GM23338 (cell line): ENCODE results near the gene MAST2. TPM values are rescaled to one million over a fixed set of nuclear protein-coding genes. Genes with fewer than 3 reads are reported as not detected.

Source experiments
- ATAC-seq: fragments of 200-7000 bp; cut with Tn5 transposase; 3 replicates; pipeline ENCODE4 v1.9.1; 2020
- DNase-seq: peaks from one replicate; pipeline ENCODE4 v3.0.0-alpha.2; 2015; ENCODE audit warnings: low spot score
- H2AFZ ChIP-seq: fragments of 200-600 bp; sonication (generic); 2 replicates; pipeline ENCODE4 v1.8.0; 2016; ENCODE audit warnings: antibody characterized with exemption, mild to moderate bottlenecking, moderate library complexity
- H3F3A ChIP-seq: fragments of 200-600 bp; sonication (generic); replicated peaks from 2 replicates; pipeline ENCODE4 v1.8.0; 2017; ENCODE audit warnings: antibody characterized with exemption, mixed run types, low read depth
- H3K27ac ChIP-seq: fragments of 200-600 bp; sonication (generic); 2 replicates; pipeline ENCODE4 v1.6.1; 2016; ENCODE audit warnings: low read depth
- H3K27me3 ChIP-seq: fragments of 200-600 bp; sonication (generic); 2 replicates; pipeline ENCODE4 v1.8.0; 2016; ENCODE audit warnings: mild to moderate bottlenecking, mixed run types, moderate library complexity; ENCODE audit not compliant: insufficient read depth
- H3K36me3 ChIP-seq: fragments of 200-600 bp; sonication (generic); 2 replicates; pipeline ENCODE4 v1.8.0; 2016; ENCODE audit warnings: mild to moderate bottlenecking; ENCODE audit not compliant: insufficient read depth
- H3K4me1 ChIP-seq: fragments of 200-600 bp; sonication (generic); 2 replicates; pipeline ENCODE4 v1.8.0; 2016; ENCODE audit warnings: mild to moderate bottlenecking, moderate library complexity; ENCODE audit not compliant: insufficient read depth
- H3K4me2 ChIP-seq: fragments of 200-600 bp; sonication (generic); 2 replicates; pipeline ENCODE4 v1.7.1; 2017; ENCODE audit warnings: mixed run types
- H3K4me3 ChIP-seq: fragments of 200-600 bp; sonication (generic); 2 replicates; pipeline ENCODE4 v1.6.1; 2016; ENCODE audit warnings: mixed run types
- H3K79me2 ChIP-seq: fragments of 200-600 bp; sonication (generic); replicated peaks from 2 replicates; pipeline ENCODE4 v1.8.0; 2017; ENCODE audit warnings: mild to moderate bottlenecking; ENCODE audit not compliant: insufficient read depth
- H3K9me2 ChIP-seq: fragments of 200-600 bp; sonication (generic); 2 replicates; pipeline ENCODE4 v1.8.0; 2017; ENCODE audit not compliant: insufficient read depth
- H4K20me1 ChIP-seq: fragments of 200-600 bp; sonication (generic); replicated peaks from 2 replicates; pipeline ENCODE4 v1.8.0; 2017; ENCODE audit warnings: mild to moderate bottlenecking; ENCODE audit not compliant: insufficient read depth
- H3K27ac Mint-ChIP-seq: 2 replicates; pipeline ENCODE4 v1.8.0; 2020; ENCODE audit warnings: inconsistent platforms, mild to moderate bottlenecking, moderate library complexity, mixed read lengths
- H3K27me3 Mint-ChIP-seq: 3 replicates; pipeline ENCODE4 v1.8.0; 2022; ENCODE audit warnings: low read depth, mild to moderate bottlenecking, moderate library complexity, mixed read lengths, inconsistent platforms; ENCODE audit not compliant: insufficient read depth, poor library complexity
- H3K36me3 Mint-ChIP-seq: 3 replicates; pipeline ENCODE4 v1.8.0; 2021; ENCODE audit warnings: low read depth, mild to moderate bottlenecking, inconsistent platforms, moderate library complexity, mixed read lengths
- H3K4me1 Mint-ChIP-seq: 3 replicates; pipeline ENCODE4 v1.8.0; 2020; ENCODE audit warnings: mild to moderate bottlenecking, inconsistent platforms, mixed read lengths
- H3K4me3 Mint-ChIP-seq: 3 replicates; pipeline ENCODE4 v1.8.0; 2021; ENCODE audit warnings: moderate library complexity, mild to moderate bottlenecking, inconsistent platforms, mixed read lengths
- H3K9me3 Mint-ChIP-seq: 3 replicates; pipeline ENCODE4 v1.8.0; 2020; ENCODE audit warnings: moderate library complexity, mild to moderate bottlenecking, inconsistent platforms, mixed read lengths
- CREB1 ChIP-seq: fragments of 250-450 bp; sonication (Bioruptor Pico); IDR thresholded peaks from 2 replicates; pipeline ENCODE4 v1.5.0; 2020; ENCODE audit warnings: low read depth, mild to moderate bottlenecking, moderate library complexity
- EZH2 ChIP-seq: fragments of 200-600 bp; sonication (generic); IDR thresholded peaks from one replicate; pipeline ENCODE4 v1.8.0; 2017; ENCODE audit warnings: antibody characterized with exemption, mild to moderate bottlenecking, low read depth; ENCODE audit not compliant: unreplicated experiment
- EZH2phosphoT487 ChIP-seq: fragments of 200-600 bp; sonication (generic); IDR thresholded peaks from one replicate; pipeline ENCODE4 v1.8.1; 2018; ENCODE audit warnings: antibody characterized with exemption; ENCODE audit not compliant: unreplicated experiment
- JUNB ChIP-seq: IDR thresholded peaks from one replicate; pipeline ENCODE4 v1.6.1; 2016; ENCODE audit warnings: antibody characterized with exemption; ENCODE audit not compliant: unreplicated experiment
- NANOG ChIP-seq: IDR thresholded peaks from 2 replicates; pipeline ENCODE4 v1.6.1; 2016; ENCODE audit warnings: antibody characterized with exemption, borderline replicate concordance
- POLR2AphosphoS5 ChIP-seq: IDR thresholded peaks from 2 replicates; pipeline ENCODE4 v1.6.1; 2016; ENCODE audit warnings: antibody characterized with exemption, low read depth
- STAT1 ChIP-seq: IDR thresholded peaks from one replicate; pipeline ENCODE4 v1.6.1; 2016; ENCODE audit warnings: antibody characterized with exemption; ENCODE audit not compliant: unreplicated experiment
- ZNF114 ChIP-seq: fragments of 250-450 bp; sonication (Bioruptor Pico); IDR thresholded peaks from 2 replicates; pipeline ENCODE4 v1.5.0; 2020; ENCODE audit warnings: mild to moderate bottlenecking, moderate library complexity
- ZNF331 ChIP-seq: fragments of 250-450 bp; sonication (Bioruptor Pico); IDR thresholded peaks from 2 replicates; pipeline ENCODE4 v1.5.0; 2020; ENCODE audit warnings: low read depth, mild to moderate bottlenecking, moderate library complexity
- polyA plus RNA-seq: library from polyadenylated mRNA; unstranded; fragments of >200 nt; fragmentation: Nextera tagmentation; extraction: Ambion mirVana; gene quantifications from 2 replicates; pipeline ENCODE4 v1.2.1, GENCODE V29; 2016
- total RNA-seq: library from RNA; depleted of rRNA; stranded (reverse); fragments of >200 nt; shearing (Covaris generic); gene quantifications from 2 replicates; pipeline ENCODE4 v1.2.3, GENCODE V29; 2014
- TF ChIP-seq, protein P1 (sequence below): IDR thresholded peaks from one replicate; pipeline ENCODE4 v1.6.1; 2018; ENCODE audit warnings: antibody characterized with exemption; ENCODE audit not compliant: unreplicated experiment
- TF ChIP-seq, protein P2 (sequence below), 2 experiments: fragments of 200-600 bp in 1 of 2; sonication (generic) in 1 of 2; conservative IDR thresholded peaks; 2 replicates each; pipeline versions ENCODE4 v1.5.1 to v1.6.1; 2016 to 2017; ENCODE audit warnings: antibody characterized with exemption in 2 of 2, low read depth in 2 of 2, mild to moderate bottlenecking in 2 of 2, moderate library complexity in 1 of 2

MAST2 gene
- total and polyA plus RNA-seq, 2 experiments from 2014 or later, result 11.5 to 57.7 TPM

DNA sequence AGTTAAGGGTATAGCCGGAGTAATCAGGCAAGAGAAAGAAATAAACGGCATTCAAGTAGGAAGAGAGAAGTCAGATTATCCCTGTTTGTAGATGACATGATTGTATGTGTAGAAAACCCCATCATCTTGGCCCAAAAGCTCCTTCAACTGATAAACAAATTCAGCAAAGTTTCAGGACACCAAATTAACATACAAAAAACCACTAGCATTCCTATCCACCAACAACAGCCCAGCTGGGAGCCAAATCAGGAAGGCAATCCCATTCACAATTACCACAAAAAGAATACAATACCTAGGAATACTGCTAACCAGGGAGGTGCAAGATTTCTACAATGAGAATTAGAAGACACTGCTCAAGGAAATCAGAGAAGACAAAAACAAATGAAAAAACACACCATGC is 45.3 kb downstream of the MAST2 start (continued):
- TF ChIP-seq, protein P1, sequence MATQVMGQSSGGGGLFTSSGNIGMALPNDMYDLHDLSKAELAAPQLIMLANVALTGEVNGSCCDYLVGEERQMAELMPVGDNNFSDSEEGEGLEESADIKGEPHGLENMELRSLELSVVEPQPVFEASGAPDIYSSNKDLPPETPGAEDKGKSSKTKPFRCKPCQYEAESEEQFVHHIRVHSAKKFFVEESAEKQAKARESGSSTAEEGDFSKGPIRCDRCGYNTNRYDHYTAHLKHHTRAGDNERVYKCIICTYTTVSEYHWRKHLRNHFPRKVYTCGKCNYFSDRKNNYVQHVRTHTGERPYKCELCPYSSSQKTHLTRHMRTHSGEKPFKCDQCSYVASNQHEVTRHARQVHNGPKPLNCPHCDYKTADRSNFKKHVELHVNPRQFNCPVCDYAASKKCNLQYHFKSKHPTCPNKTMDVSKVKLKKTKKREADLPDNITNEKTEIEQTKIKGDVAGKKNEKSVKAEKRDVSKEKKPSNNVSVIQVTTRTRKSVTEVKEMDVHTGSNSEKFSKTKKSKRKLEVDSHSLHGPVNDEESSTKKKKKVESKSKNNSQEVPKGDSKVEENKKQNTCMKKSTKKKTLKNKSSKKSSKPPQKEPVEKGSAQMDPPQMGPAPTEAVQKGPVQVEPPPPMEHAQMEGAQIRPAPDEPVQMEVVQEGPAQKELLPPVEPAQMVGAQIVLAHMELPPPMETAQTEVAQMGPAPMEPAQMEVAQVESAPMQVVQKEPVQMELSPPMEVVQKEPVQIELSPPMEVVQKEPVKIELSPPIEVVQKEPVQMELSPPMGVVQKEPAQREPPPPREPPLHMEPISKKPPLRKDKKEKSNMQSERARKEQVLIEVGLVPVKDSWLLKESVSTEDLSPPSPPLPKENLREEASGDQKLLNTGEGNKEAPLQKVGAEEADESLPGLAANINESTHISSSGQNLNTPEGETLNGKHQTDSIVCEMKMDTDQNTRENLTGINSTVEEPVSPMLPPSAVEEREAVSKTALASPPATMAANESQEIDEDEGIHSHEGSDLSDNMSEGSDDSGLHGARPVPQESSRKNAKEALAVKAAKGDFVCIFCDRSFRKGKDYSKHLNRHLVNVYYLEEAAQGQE, result no peak
- no peak for TF ChIP-seq POLR2AphosphoS5
- TF ChIP-seq ZNF114 (CRISPR knock-in tag), result no peak
- TF ChIP-seq NANOG, result no peak

DNA sequence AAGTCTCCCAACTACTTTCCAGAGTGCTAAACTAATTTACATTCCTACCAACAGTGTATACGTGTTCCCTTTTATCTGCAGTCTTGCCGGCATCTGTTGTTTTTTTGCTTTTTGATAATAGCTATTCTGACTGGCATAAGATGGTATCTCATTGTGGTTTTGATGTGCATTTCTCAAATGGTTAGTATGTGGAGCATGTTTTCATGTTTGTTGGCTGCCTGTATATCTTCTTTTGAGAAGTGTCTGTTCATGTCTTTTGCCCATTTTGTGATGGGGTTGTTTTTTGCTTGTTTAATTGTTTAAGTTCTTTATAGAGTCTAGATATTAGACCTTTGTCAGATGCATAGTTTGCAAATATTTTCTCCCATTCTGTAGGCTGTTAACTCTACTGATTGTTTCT is 46.6 kb downstream of the MAST2 start:
- ATAC-seq (no peak), DNase-seq (no peak)
- peaks cover 23% of the 10 kb centered on the region for H3K36me3 Mint-ChIP-seq
- H3K4me2 ChIP-seq, result no peak overlapping the region
- peaks cover 15% of the 10 kb centered on the region; the same call in 2 of the 3 replicates for H3K9me3 Mint-ChIP-seq
- no peaks in the 10 kb centered on the region for H3K9me2 ChIP-seq
- H3K79me2 ChIP-seq, result peaks cover 69% of the 10 kb centered on the region
- peaks cover 4% of the 10 kb centered on the region; the same call in 1 of the 2 replicates for H4K20me1 ChIP-seq
- H3K27ac ChIP-seq, result no peak overlapping the region
- TF ChIP-seq POLR2AphosphoS5, result no peak
- TF ChIP-seq ZNF114 (CRISPR knock-in tag), result no peak
- TF ChIP-seq EZH2phosphoT487, result no peak
- TF ChIP-seq NANOG, result no peak
- TF ChIP-seq JUNB, result no peak
- no peak for TF ChIP-seq ZNF331 (CRISPR knock-in tag)
- TF ChIP-seq STAT1, result no peak
- no peak for TF ChIP-seq CREB1 (CRISPR knock-in tag)
- H3K27me3 Mint-ChIP-seq, result peaks cover 3% of the 10 kb centered on the region
- no peaks in the 10 kb centered on the region for H3K36me3 ChIP-seq
- H3K4me1 Mint-ChIP-seq, result peaks cover 20% of the 10 kb centered on the region
- no peak overlapping the region for H2AFZ ChIP-seq
- no peak overlapping the region for H3K4me3 ChIP-seq
- peaks cover 4% of the 10 kb centered on the region for H3K4me1 ChIP-seq
- H3K27me3 ChIP-seq, result no peaks in the 10 kb centered on the region
- no peak overlapping the region for H3K27ac Mint-ChIP-seq
- H3K4me3 Mint-ChIP-seq, result no peak overlapping the region
- H3F3A ChIP-seq, result no peaks in the 10 kb centered on the region

DNA sequence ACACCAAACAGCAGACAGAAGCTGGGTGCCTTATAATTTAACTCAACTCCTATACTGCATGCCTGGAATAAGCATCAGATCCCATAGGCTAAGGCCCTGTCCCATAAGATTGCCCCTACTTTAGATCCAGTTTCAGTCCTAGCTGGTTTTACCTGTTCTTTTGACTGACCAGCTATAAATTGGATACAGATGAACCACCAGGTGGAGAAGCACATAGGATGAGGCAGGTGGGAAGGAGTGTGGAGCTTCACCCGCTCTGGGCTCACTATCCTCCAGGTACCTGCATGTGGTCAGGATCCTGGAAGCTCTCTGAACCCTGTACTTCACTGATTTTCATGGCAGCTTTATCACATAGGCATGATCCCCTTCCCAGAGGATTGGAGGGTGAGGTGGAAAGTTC is 51.3 kb downstream of the MAST2 start:
- Mint-ChIP-seq H3K27ac (0 out of 2 replicates have a peak overlapping the region, but pooled peaks have one; percentile 45), H3K36me3 (peaks cover 12% of the 10 kb centered on the region), H3K27me3 (peaks cover 2% of the 10 kb centered on the region), H3K4me1 (peaks cover 5% of the 10 kb centered on the region), H3K4me3 (no peak overlapping the region), H3K9me3 (peaks cover 13% of the 10 kb centered on the region; the same call in 2 of the 3 replicates)
- H3K79me2 ChIP-seq, result peaks cover 88% of the 10 kb centered on the region
- no peak overlapping the region for H2AFZ ChIP-seq
- no peak overlapping the region for H3K4me3 ChIP-seq
- no peaks in the 10 kb centered on the region for H3F3A ChIP-seq
- H3K27ac ChIP-seq, result no peak overlapping the region
- peaks cover 4% of the 10 kb centered on the region for H4K20me1 ChIP-seq
- TF ChIP-seq EZH2, result no peak
- TF ChIP-seq, protein P2, sequence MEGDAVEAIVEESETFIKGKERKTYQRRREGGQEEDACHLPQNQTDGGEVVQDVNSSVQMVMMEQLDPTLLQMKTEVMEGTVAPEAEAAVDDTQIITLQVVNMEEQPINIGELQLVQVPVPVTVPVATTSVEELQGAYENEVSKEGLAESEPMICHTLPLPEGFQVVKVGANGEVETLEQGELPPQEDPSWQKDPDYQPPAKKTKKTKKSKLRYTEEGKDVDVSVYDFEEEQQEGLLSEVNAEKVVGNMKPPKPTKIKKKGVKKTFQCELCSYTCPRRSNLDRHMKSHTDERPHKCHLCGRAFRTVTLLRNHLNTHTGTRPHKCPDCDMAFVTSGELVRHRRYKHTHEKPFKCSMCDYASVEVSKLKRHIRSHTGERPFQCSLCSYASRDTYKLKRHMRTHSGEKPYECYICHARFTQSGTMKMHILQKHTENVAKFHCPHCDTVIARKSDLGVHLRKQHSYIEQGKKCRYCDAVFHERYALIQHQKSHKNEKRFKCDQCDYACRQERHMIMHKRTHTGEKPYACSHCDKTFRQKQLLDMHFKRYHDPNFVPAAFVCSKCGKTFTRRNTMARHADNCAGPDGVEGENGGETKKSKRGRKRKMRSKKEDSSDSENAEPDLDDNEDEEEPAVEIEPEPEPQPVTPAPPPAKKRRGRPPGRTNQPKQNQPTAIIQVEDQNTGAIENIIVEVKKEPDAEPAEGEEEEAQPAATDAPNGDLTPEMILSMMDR (conservative IDR thresholded peaks at IDR 0.05; ENCODE audit: low read depth in 2 of 2), result peak; percentile 24 to 35; a peak in 3 of 4 replicates
- no peak overlapping the region for H3K4me2 ChIP-seq
- no peaks in the 10 kb centered on the region for H3K9me2 ChIP-seq
- H3K27me3 ChIP-seq, result no peaks in the 10 kb centered on the region
- no peaks in the 10 kb centered on the region for H3K4me1 ChIP-seq
- H3K36me3 ChIP-seq, result no peaks in the 10 kb centered on the region
- ATAC-seq, result peak; percentile 93
- peak; percentile 57 for DNase-seq
